Astrocyte (in vitro differentiated cells and primary cell): ENCODE data around the gene FBXO47. TPM values are rescaled to one million over a fixed set of nuclear protein-coding genes. Genes with fewer than 3 reads are reported as not detected.

Experiments
- DNase-seq: peaks from one replicate; pipeline ENCODE4 v3.0.0-alpha.2; 2010; ENCODE audit warnings: low read depth
- FAIRE-seq: peaks from 2 replicates; lab custom pipeline; 2011; peaks lifted over from hg19 to GRCh38; lab: Jason Lieb, UNC
- H2AFZ ChIP-seq: 2 replicates; pipeline ENCODE4 v1.6.0; 2012; ENCODE audit warnings: low read depth, low read length, inconsistent platforms
- H3K27ac ChIP-seq: 2 replicates; pipeline ENCODE4 v1.5.1; 2011; ENCODE audit warnings: low read depth, low read length, inconsistent platforms
- H3K27me3 ChIP-seq: 2 replicates; pipeline ENCODE4 v1.6.0; 2011; ENCODE audit warnings: low read length, inconsistent platforms; ENCODE audit not compliant: insufficient read depth
- H3K36me3 ChIP-seq: 2 replicates; pipeline ENCODE4 v1.5.1; 2011; ENCODE audit warnings: low read length, inconsistent platforms; ENCODE audit not compliant: insufficient read depth
- H3K4me1 ChIP-seq: 2 replicates; pipeline ENCODE4 v1.5.1; 2011; ENCODE audit warnings: low read length, inconsistent platforms; ENCODE audit not compliant: insufficient read depth
- H3K4me2 ChIP-seq: 2 replicates; pipeline ENCODE4 v1.6.0; 2012; ENCODE audit warnings: low read length, inconsistent platforms
- H3K4me3 ChIP-seq: 2 replicates; pipeline ENCODE4 v1.5.1; 2011; ENCODE audit warnings: low read depth, mild to moderate bottlenecking, low read length, inconsistent platforms; ENCODE audit not compliant: insufficient read depth
- H3K79me2 ChIP-seq: 2 replicates; pipeline ENCODE4 v1.6.0; 2012; ENCODE audit warnings: mild to moderate bottlenecking, low read length, inconsistent platforms; ENCODE audit not compliant: insufficient read depth
- H3K9ac ChIP-seq: 2 replicates; pipeline ENCODE4 v1.6.0; 2012; ENCODE audit warnings: mild to moderate bottlenecking, low read length, inconsistent platforms
- H3K9me3 ChIP-seq: 2 replicates; pipeline ENCODE4 v1.5.1; 2012; ENCODE audit warnings: low read depth, mild to moderate bottlenecking, low read length, inconsistent platforms; ENCODE audit not compliant: insufficient read depth
- H4K20me1 ChIP-seq: 2 replicates; pipeline ENCODE4 v1.6.0; 2012; ENCODE audit warnings: low read length, inconsistent platforms; ENCODE audit not compliant: insufficient read depth
- H3K27ac Mint-ChIP-seq: one replicate; pipeline ENCODE4 v1.8.0; 2021; ENCODE audit warnings: mild to moderate bottlenecking, mixed read lengths; ENCODE audit not compliant: unreplicated experiment
- H3K27me3 Mint-ChIP-seq: one replicate; pipeline ENCODE4 v1.8.0; 2021; ENCODE audit warnings: low read depth, mixed read lengths; ENCODE audit not compliant: unreplicated experiment
- H3K36me3 Mint-ChIP-seq: one replicate; pipeline ENCODE4 v1.8.0; 2021; ENCODE audit warnings: low read depth, mixed read lengths; ENCODE audit not compliant: unreplicated experiment
- H3K4me1 Mint-ChIP-seq: one replicate; pipeline ENCODE4 v1.8.0; 2021; ENCODE audit warnings: low read depth, mixed read lengths; ENCODE audit not compliant: unreplicated experiment
- H3K4me3 Mint-ChIP-seq: one replicate; pipeline ENCODE4 v1.8.0; 2021; ENCODE audit warnings: mild to moderate bottlenecking, moderate library complexity, mixed read lengths; ENCODE audit not compliant: unreplicated experiment
- H3K9me3 Mint-ChIP-seq: one replicate; pipeline ENCODE4 v1.8.0; 2021; ENCODE audit warnings: mild to moderate bottlenecking, mixed read lengths; ENCODE audit not compliant: unreplicated experiment
- CTCF ChIP-seq: IDR thresholded peaks from 2 replicates; pipeline ENCODE4 v1.5.1; 2011; ENCODE audit warnings: low read depth, mild to moderate bottlenecking, inconsistent platforms, low read length, moderate library complexity; ENCODE audit not compliant: insufficient read depth
- EZH2 ChIP-seq: IDR thresholded peaks from 2 replicates; pipeline ENCODE4 v1.6.1; 2012; ENCODE audit warnings: mild to moderate bottlenecking, low read length, inconsistent platforms; ENCODE audit not compliant: insufficient read depth
- total RNA-seq: library from RNA; stranded (reverse); gene quantifications from 2 replicates; pipeline ENCODE4 v1.2.1, GENCODE V29; 2021

Gene FBXO47
- total RNA-seq, 1 donor from 2014 or later, result not detected

GRCh38 chr17:38907930-38908675 is 59.1 kb downstream of the FBXO47 start:
- no peaks in the 10 kb centered on the region for H3K27me3 Mint-ChIP-seq
- no peak overlapping the region for H3K4me2 ChIP-seq
- H3K4me3 Mint-ChIP-seq, result no peak overlapping the region
- no peak overlapping the region for H3K9ac ChIP-seq
- no peak for DNase-seq
- H3K9me3 Mint-ChIP-seq, result no peaks in the 10 kb centered on the region
- H3K4me3 ChIP-seq, result no peak overlapping the region
- no peak overlapping the region for H3K27ac Mint-ChIP-seq
- H3K79me2 ChIP-seq, result peaks cover 94% of the 10 kb centered on the region
- peaks cover 25% of the 10 kb centered on the region for H3K36me3 Mint-ChIP-seq
- peaks cover 32% of the 10 kb centered on the region for H3K36me3 ChIP-seq
- no peak overlapping the region for H2AFZ ChIP-seq
- FAIRE-seq, result no peak
- H3K4me1 Mint-ChIP-seq, result peaks cover 17% of the 10 kb centered on the region
- no peak overlapping the region for H3K27ac ChIP-seq
- H3K9me3 ChIP-seq, result no peaks in the 10 kb centered on the region
- H4K20me1 ChIP-seq, result peaks cover 95% of the 10 kb centered on the region
- no peak for TF ChIP-seq EZH2
- TF ChIP-seq CTCF, result no peak
- peaks cover 13% of the 10 kb centered on the region for H3K4me1 ChIP-seq
- no peaks in the 10 kb centered on the region for H3K27me3 ChIP-seq

GRCh38 chr17:38906460-38907228 is 60.6 kb downstream of the FBXO47 start:
- H3K27ac ChIP-seq, result no peak overlapping the region
- TF ChIP-seq EZH2 (no peak), CTCF (no peak)
- H3K9ac ChIP-seq, result peak overlapping the region; percentile 15
- Mint-ChIP-seq H3K36me3 (peaks cover 26% of the 10 kb centered on the region), H3K4me3 (no peak overlapping the region), H3K27me3 (no peaks in the 10 kb centered on the region), H3K27ac (no peak overlapping the region), H3K4me1 (peaks cover 26% of the 10 kb centered on the region), H3K9me3 (no peaks in the 10 kb centered on the region)
- H3K36me3 ChIP-seq, result peaks cover 36% of the 10 kb centered on the region
- peaks cover 87% of the 10 kb centered on the region for H3K79me2 ChIP-seq
- H3K4me2 ChIP-seq, result peak overlapping the region; percentile 11
- H2AFZ ChIP-seq, result no peak overlapping the region
- peaks cover 13% of the 10 kb centered on the region for H3K4me1 ChIP-seq
- H4K20me1 ChIP-seq, result peaks cover 91% of the 10 kb centered on the region
- H3K4me3 ChIP-seq, result no peak overlapping the region
- FAIRE-seq, result no peak
- no peak for DNase-seq
- no peaks in the 10 kb centered on the region for H3K27me3 ChIP-seq
- H3K9me3 ChIP-seq, result no peaks in the 10 kb centered on the region
